ENCODE data around the gene BTBD3. TPM values are rescaled to one million over a fixed set of nuclear protein-coding genes. Genes with fewer than 3 reads are reported as not detected.

Gene BTBD3
- total RNA-seq, 1 donor from 2014 or later = 17.3 TPM

DNA sequence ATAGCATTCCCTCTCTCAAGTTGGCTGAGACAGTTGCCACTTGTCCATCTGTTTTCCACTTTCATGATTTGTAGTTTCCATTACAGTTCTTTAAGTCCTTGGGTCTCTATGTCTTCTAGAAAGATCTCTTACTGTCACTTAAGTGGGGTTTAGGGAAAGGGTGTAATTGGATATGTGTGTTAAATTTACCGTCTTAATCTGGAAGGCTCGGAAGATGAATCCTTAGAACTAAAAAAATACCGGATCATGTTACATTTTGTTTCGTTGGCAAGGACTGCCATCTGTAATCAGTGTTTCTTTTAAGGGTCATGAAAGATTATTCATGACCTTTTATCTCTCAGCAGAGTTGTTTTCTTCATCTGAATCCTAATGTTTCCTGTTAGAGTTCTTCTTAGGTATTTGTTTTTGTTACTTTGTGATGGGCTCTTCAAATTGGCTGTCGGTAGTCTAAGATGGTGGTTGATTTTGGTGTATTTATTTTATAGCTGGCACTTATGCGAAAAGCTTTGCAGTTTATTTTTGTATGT, 21.8 kb upstream of the BTBD3 start:
- no peak for DNase-seq (ENCODE audit: low spot score)
- no peaks in the 10 kb centered on the region for H3K36me3 Mint-ChIP-seq (ENCODE audit: low read depth)
- H3K27me3 Mint-ChIP-seq (ENCODE audit: insufficient read depth) = peaks cover 4% of the 10 kb centered on the region
- peaks cover 26% of the 10 kb centered on the region for H3K4me1 Mint-ChIP-seq (ENCODE audit: low read depth)
- intact Hi-C loops (cut with micrococcal nuclease) = loop anchor here (10.0 kb wide), 1 partner anchor 1329 kb away; the partner anchor contains the start of gene ISM1
- H3K9me3 Mint-ChIP-seq = no peaks in the 10 kb centered on the region
- no peak overlapping the region for H3K27ac Mint-ChIP-seq
- no peak overlapping the region for H3K4me3 Mint-ChIP-seq

DNA sequence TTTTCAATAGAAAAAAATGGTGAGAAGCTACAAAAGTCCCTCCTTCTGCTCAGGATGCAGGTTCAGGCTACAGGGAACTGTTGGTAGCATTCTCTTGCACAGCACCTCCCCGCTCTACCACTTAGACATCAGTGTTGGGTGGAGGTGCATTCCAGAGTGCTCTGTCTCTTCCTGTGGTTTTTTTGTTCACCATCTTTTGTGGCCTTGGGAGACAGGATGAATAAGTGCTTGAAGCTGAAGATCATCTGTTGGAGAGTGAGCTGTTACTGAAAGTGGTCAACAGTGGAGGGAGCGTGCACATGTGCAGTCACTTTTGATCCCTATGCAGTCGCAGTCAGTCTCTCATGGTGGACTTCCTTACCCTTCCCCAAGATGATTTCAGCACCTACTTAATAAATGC, 16.6 kb upstream of the BTBD3 start:
- Mint-ChIP-seq H3K27ac (no peak overlapping the region), H3K36me3 (ENCODE audit: low read depth) (peaks cover 2% of the 10 kb centered on the region), H3K4me1 (ENCODE audit: low read depth) (peaks cover 2% of the 10 kb centered on the region), H3K27me3 (ENCODE audit: insufficient read depth) (peaks cover 3% of the 10 kb centered on the region), H3K9me3 (no peaks in the 10 kb centered on the region), H3K4me3 (no peak overlapping the region)
- intact Hi-C loops (cut with micrococcal nuclease) = no loop called here
- DNase-seq (ENCODE audit: low spot score) = no peak

DNA sequence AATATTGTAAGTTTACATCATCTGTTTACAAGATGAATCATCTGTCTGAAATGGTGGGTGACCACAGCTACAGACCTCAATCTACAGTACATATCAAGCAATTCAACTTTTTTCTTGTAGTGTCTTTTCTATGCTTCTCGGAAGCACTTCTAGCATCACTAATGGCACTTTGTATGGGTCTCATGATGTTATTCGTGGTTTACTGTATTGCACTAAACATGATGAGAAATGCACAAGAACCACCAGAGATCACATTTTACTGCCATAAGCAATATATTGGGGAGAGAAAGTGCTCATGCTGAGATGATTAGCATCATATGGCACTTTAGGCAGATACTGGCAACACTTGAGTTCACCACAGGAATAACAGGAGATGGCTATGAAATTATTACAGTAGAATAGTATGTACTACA, 15.4 kb upstream of the BTBD3 start:
- H3K4me3 Mint-ChIP-seq = no peak overlapping the region
- DNase-seq (ENCODE audit: low spot score) = no peak
- peaks cover 2% of the 10 kb centered on the region for H3K36me3 Mint-ChIP-seq (ENCODE audit: low read depth)
- no peak overlapping the region for H3K27ac Mint-ChIP-seq
- no peaks in the 10 kb centered on the region for H3K9me3 Mint-ChIP-seq
- intact Hi-C loops (cut with micrococcal nuclease) = no loop called here
- peaks cover 1% of the 10 kb centered on the region for H3K27me3 Mint-ChIP-seq (ENCODE audit: insufficient read depth)
- no peaks in the 10 kb centered on the region for H3K4me1 Mint-ChIP-seq (ENCODE audit: low read depth)

DNA sequence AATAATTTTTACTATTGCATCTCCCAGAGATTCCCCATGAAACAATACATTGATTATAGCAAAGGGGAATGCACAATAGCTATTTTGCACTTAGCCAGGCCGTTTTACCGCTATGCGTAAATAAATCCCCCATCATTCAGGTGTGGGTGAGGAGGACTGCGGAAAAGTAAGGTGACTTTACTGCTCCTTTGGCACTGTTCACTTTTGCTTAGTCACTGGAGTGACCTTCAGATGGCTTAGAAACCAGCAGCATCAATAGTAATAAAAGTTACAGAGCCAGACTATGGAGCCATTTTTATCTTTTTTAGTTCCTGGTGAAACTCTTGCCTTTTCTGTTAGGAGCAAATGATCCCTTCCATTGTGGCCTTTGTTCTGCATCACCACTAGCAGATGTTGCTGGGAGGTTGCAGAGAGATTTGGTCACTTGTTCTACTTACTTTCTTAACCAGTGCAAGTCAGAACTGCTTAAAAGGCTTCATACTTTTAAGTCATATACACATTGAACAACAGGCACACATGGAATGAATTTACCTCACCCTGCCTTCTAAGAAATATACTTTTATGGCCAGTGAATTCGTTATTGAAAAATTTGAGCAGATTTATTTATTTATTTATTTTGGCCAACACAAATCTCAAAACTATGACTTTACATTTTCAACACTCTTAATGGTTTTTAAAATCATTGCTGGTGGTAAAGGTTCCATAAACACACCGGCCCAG, 12.1 kb upstream of the BTBD3 start:
- Mint-ChIP-seq H3K4me1 (ENCODE audit: low read depth) (no peaks in the 10 kb centered on the region), H3K9me3 (no peaks in the 10 kb centered on the region), H3K27ac (no peak overlapping the region), H3K36me3 (ENCODE audit: low read depth) (peaks cover 2% of the 10 kb centered on the region), H3K27me3 (ENCODE audit: insufficient read depth) (no peaks in the 10 kb centered on the region), H3K4me3 (no peak overlapping the region)
- no peak for DNase-seq (ENCODE audit: low spot score)
- intact Hi-C loops (cut with micrococcal nuclease) = no loop called here

DNA sequence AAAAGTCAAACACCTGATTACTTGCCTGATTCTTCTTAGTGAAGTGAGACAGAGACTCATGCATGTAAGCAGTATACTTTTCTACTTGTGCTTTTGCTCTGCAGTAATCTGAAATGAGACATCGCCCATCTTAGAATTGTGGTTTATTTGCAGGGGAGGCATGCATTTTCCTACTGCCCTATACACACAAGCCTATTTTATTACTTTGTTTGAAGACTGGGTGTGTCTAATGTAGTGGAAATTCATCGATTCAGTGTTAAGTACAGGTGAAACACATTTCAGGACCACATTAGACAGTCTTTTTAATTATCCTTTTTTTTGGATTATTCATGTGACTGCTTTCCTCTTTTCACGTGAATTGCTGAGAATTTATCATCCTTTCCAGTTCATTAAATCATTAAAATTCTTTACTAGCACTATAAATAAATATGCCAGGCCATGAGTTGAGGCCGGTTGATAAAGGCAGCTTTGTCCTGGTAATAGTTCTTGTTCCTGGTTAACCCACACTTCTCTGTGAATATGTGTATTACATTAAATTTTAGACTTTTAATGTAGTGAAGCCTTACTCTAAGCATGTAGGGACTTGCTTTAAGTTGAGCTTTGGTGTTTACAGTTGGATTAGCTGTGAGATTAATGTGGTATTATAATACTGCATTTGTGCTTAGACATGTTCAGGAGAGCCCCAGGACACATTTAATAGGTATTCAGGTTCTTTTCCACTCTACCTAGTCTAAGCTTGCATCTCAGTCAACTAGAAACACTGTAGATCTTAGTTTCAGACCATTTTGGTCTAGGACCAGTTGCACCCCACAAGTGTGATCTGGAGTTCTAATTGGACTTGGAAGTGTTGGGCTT, 10.8 kb upstream of the BTBD3 start:
- no peak overlapping the region for H3K27ac Mint-ChIP-seq
- no peaks in the 10 kb centered on the region for H3K4me1 Mint-ChIP-seq (ENCODE audit: low read depth)
- no peaks in the 10 kb centered on the region for H3K9me3 Mint-ChIP-seq
- no peak overlapping the region for H3K4me3 Mint-ChIP-seq
- DNase-seq (ENCODE audit: low spot score) = no peak
- H3K36me3 Mint-ChIP-seq (ENCODE audit: low read depth) = peaks cover 2% of the 10 kb centered on the region
- intact Hi-C loops (cut with micrococcal nuclease) = no loop called here
- no peaks in the 10 kb centered on the region for H3K27me3 Mint-ChIP-seq (ENCODE audit: insufficient read depth)

DNA sequence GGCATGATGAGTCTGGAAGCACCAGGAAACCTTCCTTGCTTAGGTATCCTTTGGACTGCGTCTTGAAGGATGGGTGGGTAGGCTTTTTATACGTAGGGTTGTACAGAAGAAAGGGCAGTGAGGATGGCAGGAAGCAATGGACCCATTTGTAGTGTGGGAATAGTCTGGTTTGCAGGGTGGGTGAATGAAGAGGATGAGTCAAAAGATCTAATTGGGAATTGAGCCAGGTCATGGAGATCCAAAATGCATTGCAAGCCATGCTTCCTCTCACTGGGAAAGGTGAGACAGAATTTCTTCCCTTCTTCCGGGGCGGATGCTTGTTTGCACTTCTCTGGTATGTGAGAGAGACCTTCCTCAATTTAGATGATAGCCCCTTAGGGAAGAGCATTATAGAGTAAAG, 10.1 kb upstream of the BTBD3 start:
- no peaks in the 10 kb centered on the region for H3K36me3 Mint-ChIP-seq (ENCODE audit: low read depth)

DNA sequence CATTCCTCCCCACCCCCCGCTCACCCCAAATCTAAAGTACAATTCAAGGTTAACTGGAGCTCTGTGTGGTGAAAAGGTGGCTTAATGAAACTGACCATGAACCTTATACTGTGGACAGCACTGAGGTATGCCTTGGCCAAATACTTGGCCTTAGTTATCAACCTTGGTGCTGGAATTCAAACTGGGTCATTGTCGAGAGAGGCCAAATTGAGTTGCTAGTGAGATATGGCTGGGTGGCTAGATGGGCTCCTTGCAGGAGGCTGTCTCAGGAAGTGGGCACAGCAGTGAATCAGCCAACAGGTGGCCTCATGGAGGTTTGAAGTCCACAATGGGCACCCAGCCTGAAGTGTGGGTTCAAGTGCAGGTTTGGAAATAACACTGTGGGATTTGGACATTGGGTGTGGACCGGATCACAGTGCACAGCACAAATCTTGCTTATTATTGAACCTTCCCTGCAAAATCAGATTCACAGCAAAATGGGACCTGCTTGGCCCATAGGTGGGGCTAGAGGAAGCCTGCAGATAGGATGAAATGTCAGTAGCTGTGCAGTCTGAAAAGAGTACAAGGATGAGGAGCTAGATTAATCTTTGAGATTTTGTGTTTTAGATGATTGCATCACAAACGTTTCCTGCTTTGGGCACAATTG, 5.6 kb upstream of the BTBD3 start:
- Mint-ChIP-seq H3K4me3 (no peak overlapping the region), H3K27ac (no peak overlapping the region), H3K27me3 (ENCODE audit: insufficient read depth) (no peaks in the 10 kb centered on the region), H3K4me1 (ENCODE audit: low read depth) (peaks cover 8% of the 10 kb centered on the region), H3K9me3 (no peaks in the 10 kb centered on the region), H3K36me3 (ENCODE audit: low read depth) (no peaks in the 10 kb centered on the region)
- intact Hi-C loops (cut with micrococcal nuclease) = no loop called here
- DNase-seq (ENCODE audit: low spot score) = no peak

More for the DNA sequence above, 10.1 kb upstream of the BTBD3 start:
- no peak for DNase-seq (ENCODE audit: low spot score)
- H3K9me3 Mint-ChIP-seq = no peaks in the 10 kb centered on the region
- H3K4me1 Mint-ChIP-seq (ENCODE audit: low read depth) = peaks cover 8% of the 10 kb centered on the region
- intact Hi-C loops (cut with micrococcal nuclease) = no loop called here
- H3K27ac Mint-ChIP-seq = no peak overlapping the region
- no peak overlapping the region for H3K4me3 Mint-ChIP-seq
- H3K27me3 Mint-ChIP-seq (ENCODE audit: insufficient read depth) = no peaks in the 10 kb centered on the region

DNA sequence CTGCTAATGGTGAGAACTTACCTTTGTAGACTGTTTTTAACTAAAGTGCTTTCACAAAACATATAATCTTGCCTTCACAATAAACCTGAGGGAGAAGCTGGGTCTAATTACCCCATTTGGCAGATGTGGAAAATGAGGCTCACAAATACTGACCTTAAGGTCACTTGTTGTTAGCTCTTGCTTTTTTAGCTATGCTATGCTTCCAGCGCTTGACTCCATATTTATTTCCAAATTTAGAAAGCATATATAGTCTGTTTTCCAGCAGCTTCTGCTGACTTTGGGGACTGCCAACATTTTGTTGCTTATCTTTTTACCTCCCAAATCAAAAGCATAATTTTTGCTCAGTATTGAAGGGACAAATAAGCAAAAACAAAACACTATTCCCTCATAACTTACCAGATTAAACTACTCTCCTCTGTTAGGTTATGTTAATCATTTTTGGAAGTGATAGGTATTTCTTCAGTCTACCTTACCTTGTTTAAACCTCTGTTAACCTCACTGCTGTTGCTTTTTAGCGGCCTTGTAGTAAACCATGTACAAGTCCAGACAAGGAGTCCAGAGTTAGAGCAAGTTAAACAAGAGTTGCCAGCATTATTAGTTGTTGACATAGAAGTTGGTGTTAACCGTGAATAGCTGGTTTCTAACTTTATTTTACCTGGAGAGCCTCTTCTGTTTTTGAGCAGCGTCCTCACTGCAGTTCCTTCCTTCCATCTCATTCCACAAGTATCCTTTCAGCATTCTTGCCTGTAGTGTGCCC, 4.9 kb upstream of the BTBD3 start:
- H3K27ac Mint-ChIP-seq = no peak overlapping the region
- no peaks in the 10 kb centered on the region for H3K9me3 Mint-ChIP-seq
- no peak overlapping the region for H3K4me3 Mint-ChIP-seq
- H3K4me1 Mint-ChIP-seq (ENCODE audit: low read depth) = peaks cover 8% of the 10 kb centered on the region
- H3K27me3 Mint-ChIP-seq (ENCODE audit: insufficient read depth) = no peaks in the 10 kb centered on the region
- no peaks in the 10 kb centered on the region for H3K36me3 Mint-ChIP-seq (ENCODE audit: low read depth)
- no peak for DNase-seq (ENCODE audit: low spot score)
- intact Hi-C loops (cut with micrococcal nuclease) = no loop called here

DNA sequence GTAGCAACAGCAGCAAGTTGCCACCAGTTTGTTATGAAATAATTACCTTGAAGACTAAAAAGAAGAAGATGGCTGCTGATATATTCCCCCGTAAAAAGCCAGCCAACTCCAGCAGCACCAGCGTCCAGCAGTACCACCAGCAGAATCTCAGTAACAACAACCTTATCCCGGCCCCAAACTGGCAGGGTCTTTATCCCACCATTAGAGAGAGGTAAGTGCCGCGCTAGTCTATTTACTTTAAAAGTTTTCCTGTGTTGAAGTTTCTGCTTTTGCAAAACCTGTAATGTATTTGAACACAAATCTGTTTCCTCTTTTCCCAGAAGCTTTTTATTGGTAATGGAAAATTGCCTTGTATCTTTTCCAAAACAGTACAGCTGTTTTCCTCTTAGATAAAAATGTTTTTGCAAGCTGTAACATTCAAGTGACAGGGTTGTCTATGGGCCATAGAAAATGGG, 725 bp downstream of the BTBD3 start:
- no peaks in the 10 kb centered on the region for H3K27me3 Mint-ChIP-seq (ENCODE audit: insufficient read depth)
- no peak overlapping the region for H3K4me3 Mint-ChIP-seq
- no peak overlapping the region for H3K27ac Mint-ChIP-seq
- H3K9me3 Mint-ChIP-seq = no peaks in the 10 kb centered on the region
- no peak for DNase-seq (ENCODE audit: low spot score)
- no peaks in the 10 kb centered on the region for H3K4me1 Mint-ChIP-seq (ENCODE audit: low read depth)
- peaks cover 3% of the 10 kb centered on the region for H3K36me3 Mint-ChIP-seq (ENCODE audit: low read depth)
- intact Hi-C loops (cut with micrococcal nuclease) = no loop called here

DNA sequence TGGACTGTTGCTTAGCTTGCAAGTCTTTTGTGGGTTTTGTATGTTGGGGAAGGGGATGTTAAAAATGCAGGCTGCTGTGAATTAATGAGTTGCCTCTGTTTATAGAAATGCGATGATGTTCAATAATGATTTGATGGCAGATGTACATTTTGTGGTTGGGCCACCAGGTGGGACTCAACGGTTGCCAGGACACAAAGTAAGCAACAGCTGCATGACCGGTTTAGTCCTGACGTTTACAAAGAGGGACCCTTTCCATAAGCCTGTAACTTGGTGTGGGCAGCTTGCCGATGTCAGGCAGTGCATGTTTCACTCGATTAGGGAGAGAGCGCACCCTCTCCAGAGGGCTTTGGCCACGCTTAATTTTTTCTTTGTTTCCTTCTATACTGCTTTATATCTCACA, 1.3 kb downstream of the BTBD3 start:
- no peak overlapping the region for H3K27ac Mint-ChIP-seq

DNA sequence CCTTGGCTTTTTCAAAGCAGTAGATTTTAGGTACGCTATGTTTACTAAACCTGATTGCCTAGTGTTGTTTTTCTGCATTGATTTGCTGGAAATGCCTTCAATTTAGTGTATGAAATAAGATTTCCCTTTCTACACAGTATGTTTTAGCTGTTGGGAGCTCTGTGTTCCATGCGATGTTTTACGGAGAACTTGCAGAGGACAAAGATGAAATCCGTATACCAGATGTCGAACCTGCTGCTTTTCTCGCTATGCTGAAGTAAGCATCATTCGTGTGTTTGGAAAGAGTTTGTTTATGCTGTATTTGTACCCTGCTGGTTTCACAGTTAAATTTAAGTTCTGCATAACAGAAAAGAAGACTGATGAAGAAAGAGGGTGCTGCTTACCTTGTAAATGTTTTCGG, 1.9 kb downstream of the BTBD3 start:
- no peaks in the 10 kb centered on the region for H3K4me1 Mint-ChIP-seq (ENCODE audit: low read depth)
- H3K4me3 Mint-ChIP-seq = no peak overlapping the region
- peaks cover 3% of the 10 kb centered on the region for H3K36me3 Mint-ChIP-seq (ENCODE audit: low read depth)
- no peaks in the 10 kb centered on the region for H3K9me3 Mint-ChIP-seq
- H3K27ac Mint-ChIP-seq = no peak overlapping the region
- intact Hi-C loops (cut with micrococcal nuclease) = no loop called here
- no peaks in the 10 kb centered on the region for H3K27me3 Mint-ChIP-seq (ENCODE audit: insufficient read depth)
- no peak for DNase-seq (ENCODE audit: low spot score)

More for the DNA sequence above, 1.3 kb downstream of the BTBD3 start:
- DNase-seq (ENCODE audit: low spot score) = no peak
- no peak overlapping the region for H3K4me3 Mint-ChIP-seq
- no peaks in the 10 kb centered on the region for H3K4me1 Mint-ChIP-seq (ENCODE audit: low read depth)
- no peaks in the 10 kb centered on the region for H3K9me3 Mint-ChIP-seq
- H3K27me3 Mint-ChIP-seq (ENCODE audit: insufficient read depth) = no peaks in the 10 kb centered on the region
- intact Hi-C loops (cut with micrococcal nuclease) = no loop called here
- H3K36me3 Mint-ChIP-seq (ENCODE audit: low read depth) = peaks cover 3% of the 10 kb centered on the region

DNA sequence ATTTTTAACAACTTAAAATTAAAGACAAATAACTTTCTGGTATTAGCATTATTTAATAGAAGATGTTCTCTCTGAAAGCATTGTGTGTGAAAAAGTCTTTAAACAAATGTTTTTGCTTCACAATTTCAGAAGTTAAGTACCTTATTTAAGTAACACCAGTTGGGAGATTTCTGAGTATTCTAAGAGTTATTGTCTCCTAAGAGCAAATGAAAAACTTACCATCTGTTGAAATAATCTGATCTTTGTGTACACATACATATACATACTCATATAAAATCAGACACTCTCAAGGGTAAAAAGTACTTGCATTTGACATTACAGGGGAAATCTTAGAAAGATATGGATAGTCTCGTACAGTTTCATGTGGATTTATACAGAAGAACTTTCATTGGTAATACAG, 2.4 kb downstream of the BTBD3 start:
- DNase-seq (ENCODE audit: low spot score) = no peak
- Mint-ChIP-seq H3K27me3 (ENCODE audit: insufficient read depth) (no peaks in the 10 kb centered on the region), H3K4me3 (no peak overlapping the region), H3K36me3 (ENCODE audit: low read depth) (peaks cover 3% of the 10 kb centered on the region), H3K27ac (no peak overlapping the region), H3K4me1 (ENCODE audit: low read depth) (no peaks in the 10 kb centered on the region), H3K9me3 (no peaks in the 10 kb centered on the region)
- intact Hi-C loops (cut with micrococcal nuclease) = no loop called here

Measured in activated T-helper 1 cell treated with anti-CD3 and anti-CD28 coated beads, Interleukin-12 subunit alpha, Interleukin-12 subunit beta, Interleukin-2, Interleukin-4 antibody, amounts not matched to agents 30 ng/mL and 10 ng/mL and 1 ng/mL, durations not matched to agents 14 hours and 24 hours and 36 hours (primary cell).